GM18526 (cell line): ENCODE measurements around the gene TMEM259.

ENCODE experiments used
- POLR2A ChIP-seq: IDR thresholded peaks from 3 replicates; pipeline ENCODE4 v1.6.1; 2011; ENCODE audit not compliant: insufficient read length; ENCODE audit errors: extremely low read depth

TMEM259 gene

GRCh38 chr19:979318-979741 lies 41.6 kb downstream of the TMEM259 start:
- no peak for TF ChIP-seq POLR2A

- TF ChIP-seq POLR2A: no peak
Measured at GRCh38 chr19:977058-977464, 43.9 kb downstream of the TMEM259 start.

- TF ChIP-seq POLR2A: no peak
Measured at GRCh38 chr19:976476-976875, 44.4 kb downstream of the TMEM259 start.

- TF ChIP-seq POLR2A: no peak
Measured at GRCh38 chr19:974564-975257, 46.2 kb downstream of the TMEM259 start.

GRCh38 chr19:973726-974563 lies 47.0 kb downstream of the TMEM259 start:
- no peak for TF ChIP-seq POLR2A

GRCh38 chr19:972281-972680 lies 48.6 kb downstream of the TMEM259 start:
- no peak for TF ChIP-seq POLR2A

GRCh38 chr19:971795-972194 lies 49.1 kb downstream of the TMEM259 start:
- TF ChIP-seq POLR2A: no peak

- no peak for TF ChIP-seq POLR2A
Measured at GRCh38 chr19:970695-971094, 50.2 kb downstream of the TMEM259 start.

- TF ChIP-seq POLR2A: no peak
Measured at GRCh38 chr19:966485-967088, 54.3 kb downstream of the TMEM259 start.

- no peak for TF ChIP-seq POLR2A
Measured at GRCh38 chr19:964761-965694, 55.9 kb downstream of the TMEM259 start.

- no peak for TF ChIP-seq POLR2A
Measured at GRCh38 chr19:964116-964520, 56.8 kb downstream of the TMEM259 start.

GRCh38 chr19:963486-963951 lies 57.4 kb downstream of the TMEM259 start:
- TF ChIP-seq POLR2A: no peak

- TF ChIP-seq POLR2A: no peak
Measured at GRCh38 chr19:962683-963400, 58.1 kb downstream of the TMEM259 start.
